Measurements from ENCODE around the gene AKT3. TPM values are rescaled to one million over a fixed set of nuclear protein-coding genes. Genes with fewer than 3 reads are reported as not detected.
"Not testable (repeated sequence)": the region's sequence is repeated elsewhere in the genome, so short reads cannot be mapped to it uniquely, and the experiment has no call there.

AKT3 gene
- total RNA-seq, 1 experiment from 2014 or later: 11.8 TPM

DNA sequence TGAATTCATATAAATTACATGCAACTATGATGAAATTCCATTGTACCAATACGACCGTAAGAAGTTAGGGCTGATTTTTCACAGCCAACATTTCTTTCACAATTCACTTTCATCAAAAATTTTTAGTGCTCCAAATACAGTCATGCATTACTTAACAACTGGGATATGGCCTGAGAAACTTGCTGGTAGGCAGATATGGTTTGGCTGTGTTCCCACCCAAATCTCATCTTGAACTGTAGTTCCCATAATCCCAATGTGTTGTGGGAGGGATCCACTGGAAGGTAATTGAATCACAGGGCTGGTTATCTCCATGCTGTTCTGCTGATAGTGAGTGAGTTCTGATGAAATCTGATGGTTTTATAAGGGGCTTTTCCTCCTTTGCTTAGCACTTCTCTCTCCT is 244.4 kb downstream of the AKT3 start:
- DNase-seq (ENCODE audit: low spot score): no peak

DNA sequence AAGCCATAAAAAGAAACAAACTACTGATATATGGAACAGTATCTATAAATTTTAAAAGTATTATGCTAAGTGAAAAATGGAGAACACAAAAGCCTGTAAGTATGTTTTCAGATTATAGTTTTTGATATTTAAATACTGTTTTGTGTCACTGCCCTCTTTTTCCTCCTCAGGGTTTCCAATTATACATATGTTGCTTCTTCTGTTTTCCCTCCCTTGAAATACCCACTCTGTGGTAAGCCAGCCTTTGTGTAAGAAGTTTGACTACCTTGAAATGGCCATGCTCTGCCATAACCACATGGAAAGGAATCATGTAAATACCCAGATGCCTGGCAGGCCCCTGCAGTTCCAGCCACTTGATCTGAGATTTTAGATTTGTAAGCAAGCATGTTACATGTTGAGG is 248.3 kb downstream of the AKT3 start:
- DNase-seq (ENCODE audit: low spot score): no peak

DNA sequence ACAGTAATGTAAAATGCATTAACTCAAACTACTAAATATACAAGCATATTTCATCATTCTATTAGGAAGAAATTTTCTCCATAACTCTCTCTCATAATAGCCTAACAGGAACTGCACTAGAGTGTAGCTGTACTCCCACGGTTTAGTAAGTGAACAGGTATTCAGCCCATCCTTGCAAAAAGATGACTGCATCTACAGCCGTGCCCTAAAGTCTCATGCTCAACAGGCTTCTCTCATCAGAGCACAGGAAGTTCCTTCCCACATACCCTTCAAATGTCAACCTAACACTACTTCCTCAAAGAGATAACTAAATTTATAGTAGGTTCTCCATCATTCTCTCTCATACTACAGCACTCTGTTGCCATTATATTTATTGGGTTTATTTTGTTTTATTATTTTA is 251.6 kb downstream of the AKT3 start:
- no peak for DNase-seq (ENCODE audit: low spot score)

DNA sequence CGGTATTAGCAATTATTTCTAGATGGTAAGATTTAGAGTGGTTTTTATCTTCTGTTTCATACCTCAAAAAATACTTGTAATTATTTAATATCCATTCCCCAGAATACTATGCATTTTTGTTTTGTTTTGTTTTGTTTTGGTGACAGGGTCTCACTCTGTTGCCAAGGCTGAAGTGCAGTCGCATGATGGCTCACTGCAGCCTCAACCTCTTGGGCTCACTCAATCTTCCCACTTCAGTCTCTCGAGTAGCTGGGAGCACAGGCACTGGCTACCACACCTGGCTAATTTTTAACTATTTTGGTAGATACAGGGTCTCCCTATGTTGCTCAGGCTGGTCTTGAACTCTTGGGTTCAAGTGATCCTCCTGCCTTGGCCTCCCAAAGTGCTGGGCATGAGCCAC is 252.7 kb downstream of the AKT3 start:
- no peak for DNase-seq (ENCODE audit: low spot score)

DNA sequence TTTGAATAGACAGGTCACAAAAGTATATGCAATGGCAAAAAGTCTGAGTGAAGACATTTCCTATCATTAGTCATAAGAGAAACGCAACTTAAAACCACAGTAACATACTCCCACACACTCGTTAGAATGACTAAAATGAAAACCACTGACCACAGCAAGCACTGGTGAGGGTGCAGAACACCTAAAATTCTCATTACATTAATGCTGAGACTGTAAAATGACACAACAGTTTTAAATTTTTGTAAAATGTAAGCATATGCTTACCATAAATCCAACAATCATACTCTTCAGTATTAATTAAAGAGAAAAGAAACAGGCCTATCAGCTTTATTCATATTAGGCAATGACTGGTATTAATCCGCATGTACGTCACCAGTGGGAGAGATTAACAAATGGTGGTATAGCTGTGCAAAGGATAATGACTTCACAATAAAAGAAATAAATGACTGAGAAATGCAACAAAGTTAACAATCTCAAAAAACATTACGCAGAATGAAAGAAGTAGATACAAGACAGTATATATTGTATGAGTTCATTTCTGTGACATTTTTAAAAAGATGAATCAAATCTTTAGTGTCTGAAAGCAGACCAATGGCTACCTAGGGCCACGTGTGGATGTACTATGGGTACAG is 253.5 kb downstream of the AKT3 start:
- peak; percentile 66 for DNase-seq (ENCODE audit: low spot score)

DNA sequence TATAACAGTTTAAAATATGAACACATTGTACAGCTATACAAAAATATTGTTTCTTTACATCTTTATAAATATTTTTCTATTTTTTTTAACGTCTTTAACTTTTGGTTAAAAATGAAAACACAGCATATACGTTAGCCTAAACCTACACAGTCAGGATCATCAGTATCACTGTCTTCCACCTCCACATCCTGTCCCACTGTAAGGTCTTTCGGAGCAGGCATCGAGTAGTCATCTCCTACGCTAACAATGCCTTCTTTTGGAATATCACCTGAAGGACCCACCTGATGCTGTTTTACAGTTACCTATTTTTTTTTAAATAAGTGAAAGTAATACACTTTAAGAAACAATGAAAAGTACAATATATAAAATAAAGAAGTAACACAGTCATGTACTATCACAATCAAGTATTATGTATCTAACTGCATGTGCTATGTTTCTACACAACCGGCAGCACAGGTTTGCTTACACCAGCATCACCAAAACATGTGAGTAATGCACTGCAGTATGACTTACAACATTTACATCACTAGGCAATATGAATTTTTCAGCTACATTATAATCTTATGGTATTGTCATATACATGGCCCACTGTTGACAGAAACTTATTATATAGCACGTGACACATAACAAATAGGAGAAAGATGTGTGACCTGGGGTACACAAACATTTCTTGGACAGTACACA is 254.4 kb downstream of the AKT3 start:
- no peak for DNase-seq (ENCODE audit: low spot score)

DNA sequence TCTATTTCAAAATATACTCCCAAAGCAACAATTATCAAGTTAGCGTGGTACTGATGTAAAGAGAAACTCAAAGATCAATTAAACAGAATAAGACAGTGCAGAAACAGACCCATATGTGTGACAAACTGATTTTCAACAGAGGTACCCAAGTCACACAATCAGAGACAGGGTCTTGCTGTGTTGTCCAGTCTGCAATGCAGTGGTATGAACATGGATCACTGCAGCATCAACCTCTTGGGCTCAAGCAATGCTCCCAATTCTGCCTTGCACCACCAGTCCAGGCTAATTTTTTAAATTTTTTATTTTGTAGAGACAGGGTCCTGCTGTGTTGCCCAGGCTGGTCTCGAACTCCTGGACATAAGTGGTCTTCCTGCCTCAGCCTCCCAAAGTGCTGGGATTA is 255.6 kb downstream of the AKT3 start:
- DNase-seq (ENCODE audit: low spot score): no peak

DNA sequence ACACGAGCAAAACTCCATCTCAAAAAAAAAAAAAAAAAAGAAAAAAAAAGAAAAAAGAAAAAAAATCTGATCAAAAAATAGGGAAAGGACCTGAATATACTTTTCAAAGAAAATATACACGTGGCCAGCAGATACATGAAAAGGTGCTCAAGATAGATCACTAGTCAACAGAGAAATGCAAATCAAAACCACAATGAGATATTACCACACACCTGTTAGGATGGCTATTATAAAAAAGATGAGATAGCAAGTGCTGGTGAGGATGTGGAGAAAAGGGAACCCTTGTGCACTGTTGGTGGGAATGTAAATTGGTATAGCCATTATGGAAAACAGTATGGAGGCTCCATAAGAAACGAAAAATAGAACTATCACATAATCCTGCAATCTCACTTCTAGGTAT is 260.8 kb downstream of the AKT3 start:
- not testable (repeated sequence) for DNase-seq (ENCODE audit: low spot score)

DNA sequence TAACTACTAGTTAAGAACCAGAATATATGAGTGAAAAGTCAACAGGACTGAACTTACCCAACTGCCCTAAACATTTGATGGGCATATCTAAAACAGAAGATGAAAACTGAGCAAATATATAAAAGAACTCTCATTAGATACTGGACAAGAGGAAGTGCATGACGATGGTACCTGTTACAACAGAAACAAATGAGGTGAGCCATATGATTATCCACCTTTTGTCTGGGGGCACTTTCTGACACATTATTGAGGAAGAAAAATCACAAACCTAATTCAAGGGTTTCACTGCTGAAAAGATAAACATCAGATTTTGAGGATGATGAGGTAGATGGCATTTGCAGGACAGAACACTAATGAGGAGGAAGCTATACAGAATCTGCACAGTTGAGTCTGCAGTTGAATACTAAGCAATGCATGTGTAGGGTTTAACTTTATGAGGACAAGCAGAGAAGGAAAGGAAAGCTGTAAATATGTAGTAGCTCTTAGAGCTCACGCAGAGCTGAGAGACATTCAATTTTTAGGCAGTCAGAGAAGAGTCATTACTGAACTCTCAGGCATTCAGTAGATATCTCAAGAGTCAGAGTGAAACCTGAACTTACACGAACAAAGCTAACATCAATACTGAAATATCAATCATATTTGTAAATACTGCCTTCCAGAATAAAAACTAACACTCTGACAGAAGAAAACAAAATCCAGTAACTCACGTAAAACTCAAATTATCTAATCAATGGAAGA is 262.1 kb downstream of the AKT3 start:
- DNase-seq (ENCODE audit: low spot score): no peak

DNA sequence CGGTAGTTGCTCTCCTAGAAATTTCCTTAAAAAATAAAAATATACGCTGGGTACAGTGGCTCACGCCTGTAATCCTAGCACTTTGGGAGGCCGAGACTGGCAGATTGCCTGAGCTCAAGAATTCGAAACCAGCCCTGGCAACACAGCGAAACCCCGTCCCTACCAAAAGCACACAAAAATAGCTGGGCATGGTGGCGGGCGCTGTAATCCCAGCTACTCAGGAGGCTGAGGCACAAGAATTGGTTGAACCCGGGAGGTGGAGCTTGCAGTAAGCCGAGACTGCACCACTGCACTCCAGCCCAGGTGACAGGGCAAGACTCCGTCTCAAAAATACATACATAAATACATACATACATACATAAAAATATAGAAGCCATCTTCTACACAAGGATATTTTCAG is 262.8 kb downstream of the AKT3 start:
- no peak for DNase-seq (ENCODE audit: low spot score)

DNA sequence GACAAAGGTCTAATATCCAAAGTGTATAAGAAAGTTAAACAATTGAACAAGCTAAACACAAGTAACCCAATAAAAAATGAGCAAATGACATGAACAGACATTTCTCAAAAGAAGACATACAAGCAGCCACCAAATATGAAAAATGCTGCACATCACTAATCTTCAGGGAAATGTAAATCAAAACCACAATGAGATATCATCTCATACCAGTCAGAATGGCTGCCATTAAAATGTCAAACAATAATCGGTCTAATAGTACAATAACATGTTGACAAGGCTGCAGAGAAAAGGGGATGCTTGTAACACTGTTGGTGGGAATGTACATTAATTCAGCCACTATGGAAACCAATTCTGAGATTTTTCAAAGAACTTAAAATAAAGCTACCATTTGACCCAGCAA is 264.1 kb downstream of the AKT3 start:
- no peak for DNase-seq (ENCODE audit: low spot score)

DNA sequence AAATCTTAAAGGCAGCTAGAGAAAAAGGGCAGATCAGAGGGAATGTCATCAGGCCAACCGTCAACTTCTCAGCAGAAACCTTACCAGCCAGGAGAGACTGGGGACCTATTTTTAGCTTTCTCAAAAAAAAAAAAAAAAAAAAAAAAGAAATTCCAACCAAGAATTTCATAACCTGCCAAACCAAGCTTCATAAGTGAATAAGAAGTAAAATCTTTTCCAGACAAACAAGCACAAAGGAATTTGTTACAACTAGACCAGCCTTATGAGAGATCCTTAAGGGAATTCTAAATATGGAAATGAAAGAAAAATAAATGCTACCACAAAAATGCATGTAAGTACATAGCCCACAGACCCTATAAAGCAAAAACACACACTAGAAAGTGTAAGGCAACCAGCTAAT is 267.7 kb downstream of the AKT3 start:
- no peak for DNase-seq (ENCODE audit: low spot score)

DNA sequence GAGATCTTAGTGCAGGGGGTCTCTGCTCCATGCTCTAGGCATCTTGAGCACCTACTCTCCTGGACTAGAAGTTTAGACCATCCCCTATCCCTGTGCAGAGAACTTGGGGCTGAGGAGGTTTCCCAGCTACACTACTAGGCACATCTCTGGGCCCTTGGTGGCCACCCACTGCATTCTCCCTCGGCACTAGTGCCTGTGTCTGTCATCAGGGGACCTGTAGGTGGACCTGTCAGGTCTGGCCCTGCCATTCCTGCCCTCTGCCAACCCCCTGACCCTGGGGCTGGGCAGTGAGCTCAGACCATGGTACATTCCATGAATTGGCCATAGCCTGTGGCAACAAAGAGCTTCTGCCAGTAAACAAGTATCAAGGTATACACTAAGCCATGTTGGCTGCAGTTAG is 269.1 kb downstream of the AKT3 start:
- DNase-seq (ENCODE audit: low spot score): no peak

DNA sequence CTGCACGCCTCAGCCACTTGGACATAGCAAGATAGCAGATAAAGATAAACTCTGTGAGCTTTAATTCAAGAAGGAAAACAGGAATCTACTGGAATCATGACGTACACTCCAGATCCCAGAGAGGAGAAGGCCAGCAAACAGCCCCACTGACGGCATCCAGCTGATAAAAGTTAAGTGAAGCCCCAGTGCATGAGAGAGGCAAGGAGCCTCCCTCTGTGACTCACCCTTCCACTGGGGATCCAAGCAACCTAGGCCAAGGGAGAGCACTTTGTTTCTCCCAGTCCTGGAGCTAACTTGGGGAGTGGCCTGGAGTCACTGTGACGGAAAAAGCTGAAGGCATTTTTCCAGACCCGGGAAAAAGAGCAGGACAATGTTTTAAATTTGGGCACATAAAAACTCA is 270.0 kb downstream of the AKT3 start:
- DNase-seq (ENCODE audit: low spot score): no peak

DNA sequence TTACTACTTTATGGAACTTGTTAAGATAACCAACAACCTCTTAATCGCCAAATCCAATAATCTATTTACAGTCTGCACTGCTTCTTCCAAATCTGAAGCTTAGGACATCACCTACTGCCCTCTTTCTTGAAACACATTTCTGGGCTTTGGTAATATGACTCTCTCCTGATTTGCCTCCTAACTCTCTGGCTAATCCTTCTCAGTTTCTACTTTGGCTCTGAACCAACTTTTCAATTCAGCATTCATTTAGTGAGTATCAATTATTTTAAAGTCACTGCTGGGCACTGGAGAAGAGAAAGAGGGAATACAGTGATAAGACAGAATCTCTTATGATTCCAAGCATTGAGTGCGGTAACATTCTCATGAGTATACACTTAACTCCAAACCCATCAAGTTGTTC is 275.0 kb downstream of the AKT3 start:
- DNase-seq (ENCODE audit: low spot score): no peak

DNA sequence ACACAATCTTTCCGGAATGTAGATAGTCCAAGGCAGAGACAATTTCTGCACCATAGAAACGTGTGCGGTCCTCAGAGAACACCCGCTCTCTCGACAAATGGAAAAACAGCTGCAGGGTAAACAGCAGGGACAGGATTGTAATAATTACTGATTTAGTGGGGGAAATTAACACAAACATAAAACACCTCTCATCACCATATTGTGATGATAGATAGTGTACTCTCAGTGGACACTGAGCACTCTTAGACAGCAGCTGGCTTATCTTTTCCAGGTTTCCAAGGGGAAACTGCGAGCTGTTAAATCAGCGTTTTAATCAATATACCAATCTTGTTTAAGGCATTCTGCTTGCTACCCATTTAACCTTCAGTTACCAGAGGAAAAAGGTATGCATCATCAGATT is 277.1 kb downstream of the AKT3 start:
- no peak for DNase-seq (ENCODE audit: low spot score)

DNA sequence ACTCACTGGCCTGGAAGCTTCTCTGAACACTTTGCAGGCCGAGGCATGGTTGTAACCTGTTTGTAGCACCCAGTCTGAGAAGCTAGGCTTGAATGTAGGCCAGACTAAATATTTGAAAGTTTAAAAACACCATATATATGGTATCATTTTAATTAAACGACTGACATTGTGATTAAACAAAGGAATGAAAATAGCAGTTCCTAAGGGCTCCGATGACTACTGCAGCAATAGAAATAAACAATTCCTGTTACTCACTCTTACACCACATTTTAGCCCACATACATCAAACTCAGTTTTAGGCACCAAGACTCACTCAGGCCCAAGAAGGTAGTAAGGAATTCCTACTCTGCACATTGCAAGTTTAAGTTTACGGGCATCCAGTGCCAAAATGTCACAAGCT is 281.2 kb downstream of the AKT3 start:
- DNase-seq (ENCODE audit: low spot score): peak; percentile 22

DNA sequence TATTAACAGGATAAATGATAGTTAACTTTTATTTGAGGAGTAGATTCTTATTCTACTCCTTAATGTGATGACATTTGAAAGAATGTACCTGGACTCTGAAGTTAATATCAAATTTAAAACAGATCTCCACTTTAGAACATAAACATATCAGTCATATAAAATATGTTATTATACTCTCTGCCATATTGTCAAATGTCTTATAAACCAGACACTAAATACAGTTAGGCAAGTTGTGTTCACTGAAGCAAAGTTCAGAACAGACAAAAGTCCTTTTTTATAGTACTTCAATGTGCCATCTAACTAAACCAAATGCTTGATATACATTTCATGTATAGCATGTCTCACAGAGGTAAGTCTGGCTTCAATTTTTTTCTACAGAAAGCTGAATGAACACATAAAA is 285.2 kb downstream of the AKT3 start:
- DNase-seq (ENCODE audit: low spot score): no peak

DNA sequence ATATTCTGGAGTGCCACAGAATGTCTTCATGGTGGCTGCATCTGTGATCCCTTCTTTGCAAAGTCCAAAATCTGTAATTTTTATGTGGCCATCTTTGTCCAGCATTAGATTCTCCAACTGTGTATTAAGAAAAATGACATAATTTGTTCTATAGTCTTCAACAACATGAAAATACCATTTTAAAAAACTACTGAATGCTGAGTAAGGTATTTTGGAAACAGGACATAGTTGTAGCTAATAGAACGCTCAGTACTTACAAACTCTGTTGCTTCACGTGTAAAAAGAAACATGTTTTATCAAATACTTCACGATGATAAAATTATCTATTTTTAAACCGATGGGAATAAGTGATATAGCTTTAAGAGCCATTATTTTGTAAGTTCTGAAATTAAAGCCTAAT is 286.3 kb downstream of the AKT3 start:
- DNase-seq (ENCODE audit: low spot score): no peak

DNA sequence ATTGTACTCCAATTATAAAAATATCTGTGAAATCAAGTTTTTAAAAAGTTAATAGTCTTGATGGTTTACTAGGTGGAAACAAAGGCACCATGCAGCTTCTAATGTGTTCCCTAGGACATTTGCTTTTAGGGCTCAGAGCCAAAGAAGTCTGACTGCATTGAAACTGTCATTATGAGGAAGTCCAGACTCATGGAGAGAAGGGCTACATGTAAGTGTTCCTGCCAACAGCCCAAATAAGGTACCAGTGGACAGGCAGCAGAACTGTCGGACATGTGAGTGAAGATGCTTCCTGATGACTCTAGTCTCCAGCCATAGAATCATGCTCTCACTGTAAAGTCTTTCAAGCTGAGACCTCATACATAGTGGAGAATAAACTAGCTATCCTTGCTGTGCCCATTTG is 287.6 kb downstream of the AKT3 start:
- DNase-seq (ENCODE audit: low spot score): no peak

DNA sequence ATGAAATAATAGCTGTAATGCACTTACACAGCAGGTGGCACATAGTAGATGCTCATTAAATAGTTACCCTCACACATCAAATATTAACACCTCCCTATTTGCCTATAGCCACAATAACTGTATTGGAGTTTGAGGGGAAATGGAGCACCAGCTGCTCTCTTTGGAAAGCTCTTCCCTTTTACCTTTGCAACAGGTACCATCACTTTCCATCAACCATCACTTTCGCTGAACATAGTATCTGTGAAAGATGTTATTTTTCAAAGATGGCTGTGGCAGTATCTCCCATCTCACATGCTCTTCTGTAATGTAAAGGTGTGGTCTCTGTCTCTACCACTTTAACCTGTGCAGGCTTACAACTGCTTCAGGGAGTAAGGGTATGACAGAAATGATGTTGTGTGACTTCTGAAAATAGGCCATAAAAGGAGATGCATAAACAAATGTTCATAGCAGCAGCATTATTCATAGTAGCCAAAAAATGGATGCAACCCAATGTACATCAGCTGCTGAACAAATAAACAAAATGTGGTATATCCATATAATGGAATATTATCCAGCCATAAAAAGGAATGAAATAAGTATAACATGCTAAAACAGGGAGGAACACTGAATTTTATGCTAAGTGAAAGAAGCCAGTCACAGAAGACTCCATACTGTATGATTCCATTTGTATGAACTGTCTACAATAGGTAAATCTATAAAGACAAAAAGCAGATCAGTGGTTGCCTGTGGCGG is 288.3 kb downstream of the AKT3 start:
- no peak for DNase-seq (ENCODE audit: low spot score)

DNA sequence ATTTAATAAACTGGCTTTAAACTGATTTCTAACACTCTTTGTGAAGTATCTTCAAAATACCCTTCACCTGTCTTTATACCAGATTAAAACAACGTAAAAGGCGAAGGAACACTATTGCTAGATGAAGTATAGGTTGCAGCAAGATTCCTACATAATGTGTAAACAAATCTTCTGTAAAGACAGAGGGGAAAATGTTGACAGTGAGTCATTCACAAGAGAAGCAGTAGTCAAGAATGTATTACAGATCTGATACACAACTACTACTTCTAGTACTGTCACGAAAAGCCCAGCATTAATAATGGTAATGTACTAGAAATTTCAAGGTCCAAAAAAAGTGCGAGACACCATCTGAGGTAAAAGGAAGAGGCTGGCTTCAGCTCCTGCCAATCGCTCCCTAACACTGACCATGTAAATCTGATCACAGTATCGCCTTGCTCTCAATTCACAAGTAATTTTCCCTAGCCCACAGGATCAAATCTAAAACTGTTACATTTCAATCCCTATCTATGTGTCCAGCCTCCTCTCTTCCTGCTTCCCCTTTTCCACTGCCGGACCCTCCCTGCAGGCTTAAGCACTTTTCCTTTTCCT is 290.4 kb downstream of the AKT3 start:
- no peak for DNase-seq (ENCODE audit: low spot score)

Data from H4 (cell line).